HCT116 (cell line): ENCODE results near the gene MCC. TPM values are rescaled to one million over a fixed set of nuclear protein-coding genes. Genes with fewer than 3 reads are reported as not detected.

ENCODE experiments used
- ATAC-seq: fragments of 200-7000 bp; cut with Tn5 transposase; 2 replicates; pipeline ENCODE4 v1.9.1; 2020; ENCODE audit warnings: mild to moderate bottlenecking, moderate library complexity
- BruUV-seq: library from RNA; stranded (reverse); fragments of 400-500 nt; replicated peaks from 2 replicates; lab custom pipeline; 2021; lab: Mats Ljungman, UMichigan
- CTCF ChIA-PET: fragments of 300-600 bp; sonication (Branson Sonifier 250); formaldehyde crosslinking; loops from one replicate; lab custom pipeline; 2021; ENCODE audit warnings: antibody characterized with exemption; lab: Charles Lee
- POLR2A ChIA-PET: fragments of 300-600, 350-600 bp; sonication (Branson Sonifier 250); formaldehyde crosslinking; loops from one replicate; lab custom pipeline; 2021; ENCODE audit warnings: antibody characterized with exemption; lab: Charles Lee
- RAD21 ChIA-PET, 2 experiments: fragments of 300-600 bp; sonication (Branson Sonifier 250); formaldehyde crosslinking; loops; one replicate each; lab custom pipeline; 2023; ENCODE audit warnings: low total read pairs in 2 of 2; ENCODE audit not compliant: uncharacterized antibody in 2 of 2, unreplicated experiment in 2 of 2, low non-redundant PET in 1 of 2; lab: Charles Lee
- DNase-seq: peaks from one replicate; pipeline ENCODE4 v3.0.0-alpha.2; 2010; ENCODE audit warnings: low read depth, low spot score
- H2AFZ ChIP-seq: fragments of 200-600 bp; shearing (Covaris generic), sonication (generic); 2 replicates; pipeline ENCODE4 v1.6.1; 2017; ENCODE audit warnings: low read depth, mixed run types, mixed read lengths, antibody characterized with exemption, low read length; ENCODE audit not compliant: poor library complexity, severe bottlenecking
- H3K27ac ChIP-seq: 2 replicates; pipeline ENCODE4 v1.5.1; 2012; ENCODE audit warnings: low read depth, low read length
- H3K27me3 ChIP-seq: fragments of 200-600 bp; sonication (generic); 2 replicates; pipeline ENCODE4 v1.6.1; 2016; ENCODE audit warnings: mixed run types, low read length, mixed read lengths; ENCODE audit not compliant: insufficient read depth
- H3K36me3 ChIP-seq, 2 experiments: fragments of 200-500 bp in 1 of 2; fragments of 200-600 bp in 1 of 2; sonication (Bioruptor generic) in 1 of 2; sonication (generic) in 1 of 2; 2 replicates each; pipeline versions ENCODE4 v1.5.1 to v1.6.1; 2014 to 2016; ENCODE audit warnings: low read length in 2 of 2, inconsistent platforms in 1 of 2, mixed read lengths in 1 of 2, mixed run types in 1 of 2; ENCODE audit not compliant: insufficient read depth in 2 of 2, control insufficient read depth in 1 of 2
- H3K4me1 ChIP-seq, 2 experiments: fragments of 200-600 bp in 1 of 2; sonication (generic) in 1 of 2; 2 replicates each; pipeline versions ENCODE4 v1.5.1 to v1.6.1; 2012 to 2017; ENCODE audit warnings: low read length in 2 of 2, inconsistent platforms in 1 of 2, mild to moderate bottlenecking in 1 of 2, mixed read lengths in 1 of 2, mixed run types in 1 of 2, moderate library complexity in 1 of 2; ENCODE audit not compliant: insufficient read depth in 2 of 2, control insufficient read depth in 1 of 2
- H3K4me2 ChIP-seq: fragments of 200-600 bp; sonication (generic); 2 replicates; pipeline ENCODE4 v1.6.1; 2017; ENCODE audit warnings: mixed run types, low read length, mixed read lengths
- H3K4me3 ChIP-seq, 2 experiments: fragments of 200-600 bp in 1 of 2; sonication (generic) in 1 of 2; replicated peaks in 1 of 2; 2 replicates each; pipeline ENCODE4 v1.5.1; 2011 to 2016; ENCODE audit warnings: low read length in 2 of 2, control low read depth in 1 of 2, low read depth in 1 of 2, mild to moderate bottlenecking in 1 of 2, mixed read lengths in 1 of 2, mixed run types in 1 of 2
- H3K79me2 ChIP-seq: fragments of 200-600 bp; sonication (generic); 2 replicates; pipeline ENCODE4 v1.6.1; 2017; ENCODE audit warnings: mild to moderate bottlenecking, mixed run types, low read length, moderate library complexity, mixed read lengths; ENCODE audit not compliant: insufficient read depth
- H3K9ac ChIP-seq: fragments of 200-600 bp; sonication (generic); 2 replicates; pipeline ENCODE4 v1.6.1; 2016; ENCODE audit warnings: low read length, mixed read lengths
- H3K9me2 ChIP-seq: fragments of 200-600 bp; sonication (generic), shearing (Covaris generic); 2 replicates; pipeline ENCODE4 v1.6.1; 2017; ENCODE audit warnings: mixed run types, mild to moderate bottlenecking, moderate library complexity; ENCODE audit not compliant: insufficient read depth
- H3K9me3 ChIP-seq, 2 experiments: fragments of 200-500 bp in 1 of 2; fragments of 200-600 bp in 1 of 2; sonication (Bioruptor generic) in 1 of 2; sonication (generic) in 1 of 2; 2 replicates each; pipeline ENCODE4 v1.6.1; 2014 to 2017; ENCODE audit warnings: low read length in 2 of 2, mixed read lengths in 2 of 2, inconsistent platforms in 1 of 2, low read depth in 1 of 2, mild to moderate bottlenecking in 1 of 2, mixed run types in 1 of 2, moderate library complexity in 1 of 2; ENCODE audit not compliant: control insufficient read depth in 1 of 2, insufficient read depth in 1 of 2
- H4K20me1 ChIP-seq: fragments of 200-600 bp; sonication (generic), shearing (Covaris generic); 2 replicates; pipeline ENCODE4 v1.6.1; 2017; ENCODE audit warnings: mixed run types, mild to moderate bottlenecking, moderate library complexity; ENCODE audit not compliant: insufficient read depth
- ELF1 ChIP-seq: IDR thresholded peaks from 2 replicates; pipeline ENCODE4 v1.6.1; 2012; ENCODE audit warnings: low read depth, borderline replicate concordance
- EZH2 ChIP-seq: fragments of 200-600 bp; sonication (generic); IDR thresholded peaks from 2 replicates; pipeline ENCODE4 v1.6.1; 2017; ENCODE audit warnings: antibody characterized with exemption, mixed run types
- FOSL1 ChIP-seq: IDR thresholded peaks from 2 replicates; pipeline ENCODE4 v1.6.1; 2012; ENCODE audit warnings: low read depth
- POLR2A ChIP-seq: IDR thresholded peaks from 2 replicates; pipeline ENCODE4 v1.7.0; 2011; ENCODE audit warnings: borderline replicate concordance; ENCODE audit not compliant: insufficient read depth, insufficient read length; ENCODE audit errors: extremely low read depth
- SIN3A ChIP-seq: IDR thresholded peaks from 2 replicates; pipeline ENCODE4 v1.6.1; 2012; ENCODE audit warnings: low read depth
- TCF7L2 ChIP-seq: IDR thresholded peaks from 2 replicates; pipeline ENCODE4 v1.7.0; 2011; ENCODE audit warnings: borderline replicate concordance, inconsistent platforms; ENCODE audit not compliant: insufficient read depth, insufficient read length; ENCODE audit errors: extremely low read depth
- ZNF274 ChIP-seq: fragments of 200-500 bp; sonication (Bioruptor generic); IDR thresholded peaks from 2 replicates; pipeline ENCODE4 v1.6.1; 2014; ENCODE audit warnings: mild to moderate bottlenecking, low read depth, low read length, inconsistent platforms
- intact Hi-C: fragments of 100-400 bp; cut with micrococcal nuclease; formaldehyde crosslinking; loops from 2 replicates; pipeline ENCODE4 v1.10.0; 2022
- total RNA-seq: library from RNA; stranded (reverse); gene quantifications from one replicate; pipeline ENCODE4 v1.2.1, GENCODE V29; 2021; ENCODE audit not compliant: unreplicated experiment
- TF ChIP-seq, protein P1 (sequence below): IDR thresholded peaks from 2 replicates; pipeline ENCODE4 v1.6.1; 2012
- TF ChIP-seq, protein P2 (sequence below): IDR thresholded peaks from 2 replicates; pipeline ENCODE4 v1.6.1; 2012; ENCODE audit warnings: low read depth
- TF ChIP-seq, protein P3 (sequence below): IDR thresholded peaks from 2 replicates; pipeline ENCODE4 v1.6.1; 2011; ENCODE audit warnings: mild to moderate bottlenecking, low read length, moderate library complexity; ENCODE audit not compliant: insufficient replicate concordance; ENCODE audit errors: extremely low read depth

Gene MCC
- total RNA-seq, 1 experiment from 2014 or later = 20.1 TPM

DNA sequence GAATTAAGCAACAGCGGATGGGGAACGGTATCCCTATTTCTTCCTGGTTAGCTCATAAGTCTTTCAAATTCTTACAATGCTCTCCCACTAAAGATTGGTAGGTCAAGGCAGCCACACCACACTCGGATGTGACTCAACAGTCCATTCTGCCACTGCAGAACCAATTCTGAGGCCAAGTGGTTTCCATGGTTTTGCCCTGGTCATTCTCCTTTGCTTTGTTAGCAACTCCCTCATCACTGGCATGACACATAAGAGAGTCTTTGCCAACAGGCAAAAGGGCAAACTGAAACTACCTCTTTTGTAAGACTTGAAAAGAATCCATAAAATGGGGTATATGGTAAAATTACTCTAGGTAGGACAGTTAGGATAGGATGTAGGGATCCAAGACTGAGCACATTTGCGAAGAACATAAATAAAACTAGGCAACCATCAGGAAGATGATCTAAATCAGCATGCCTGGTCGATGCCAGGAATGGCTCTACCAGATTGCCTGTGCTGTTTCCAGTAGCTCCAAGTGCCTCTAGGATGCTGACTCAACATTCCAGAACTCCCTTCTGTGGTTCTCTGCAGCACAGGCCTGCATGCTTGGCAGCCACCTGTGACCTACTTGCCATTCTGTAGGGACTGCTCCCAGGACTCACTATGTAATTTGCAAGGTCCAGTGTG lies 406.2 kb downstream of the MCC start:
- Histone ChIP-seq H2AFZ (no peak overlapping the region), H3K9me2 (no peaks in the 10 kb centered on the region), H3K9ac (no peak overlapping the region), H4K20me1 (no peaks in the 10 kb centered on the region), H3K79me2 (no peaks in the 10 kb centered on the region), H3K27ac (no peak overlapping the region), H3K27me3 (no peaks in the 10 kb centered on the region), H3K36me3 (0 out of 4 replicates have a peak, but pooled peaks cover 0 to 6% of the 10 kb centered on the region in 2 experiments), H3K4me1 (no peaks in the 10 kb centered on the region), H3K4me2 (no peak overlapping the region), H3K9me3 (no peaks in the 10 kb centered on the region), H3K4me3 (no peak overlapping the region)
- POLR2A ChIA-PET = no interaction called here
- CTCF ChIA-PET = no interaction called here
- TF ChIP-seq ZNF274 = no peak
- TF ChIP-seq, protein P1, sequence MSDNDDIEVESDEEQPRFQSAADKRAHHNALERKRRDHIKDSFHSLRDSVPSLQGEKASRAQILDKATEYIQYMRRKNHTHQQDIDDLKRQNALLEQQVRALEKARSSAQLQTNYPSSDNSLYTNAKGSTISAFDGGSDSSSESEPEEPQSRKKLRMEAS = no peak
- no peak for TF ChIP-seq TCF7L2
- TF ChIP-seq FOSL1 = no peak
- TF ChIP-seq POLR2A = no peak
- no peak for TF ChIP-seq ELF1
- TF ChIP-seq, protein P2, sequence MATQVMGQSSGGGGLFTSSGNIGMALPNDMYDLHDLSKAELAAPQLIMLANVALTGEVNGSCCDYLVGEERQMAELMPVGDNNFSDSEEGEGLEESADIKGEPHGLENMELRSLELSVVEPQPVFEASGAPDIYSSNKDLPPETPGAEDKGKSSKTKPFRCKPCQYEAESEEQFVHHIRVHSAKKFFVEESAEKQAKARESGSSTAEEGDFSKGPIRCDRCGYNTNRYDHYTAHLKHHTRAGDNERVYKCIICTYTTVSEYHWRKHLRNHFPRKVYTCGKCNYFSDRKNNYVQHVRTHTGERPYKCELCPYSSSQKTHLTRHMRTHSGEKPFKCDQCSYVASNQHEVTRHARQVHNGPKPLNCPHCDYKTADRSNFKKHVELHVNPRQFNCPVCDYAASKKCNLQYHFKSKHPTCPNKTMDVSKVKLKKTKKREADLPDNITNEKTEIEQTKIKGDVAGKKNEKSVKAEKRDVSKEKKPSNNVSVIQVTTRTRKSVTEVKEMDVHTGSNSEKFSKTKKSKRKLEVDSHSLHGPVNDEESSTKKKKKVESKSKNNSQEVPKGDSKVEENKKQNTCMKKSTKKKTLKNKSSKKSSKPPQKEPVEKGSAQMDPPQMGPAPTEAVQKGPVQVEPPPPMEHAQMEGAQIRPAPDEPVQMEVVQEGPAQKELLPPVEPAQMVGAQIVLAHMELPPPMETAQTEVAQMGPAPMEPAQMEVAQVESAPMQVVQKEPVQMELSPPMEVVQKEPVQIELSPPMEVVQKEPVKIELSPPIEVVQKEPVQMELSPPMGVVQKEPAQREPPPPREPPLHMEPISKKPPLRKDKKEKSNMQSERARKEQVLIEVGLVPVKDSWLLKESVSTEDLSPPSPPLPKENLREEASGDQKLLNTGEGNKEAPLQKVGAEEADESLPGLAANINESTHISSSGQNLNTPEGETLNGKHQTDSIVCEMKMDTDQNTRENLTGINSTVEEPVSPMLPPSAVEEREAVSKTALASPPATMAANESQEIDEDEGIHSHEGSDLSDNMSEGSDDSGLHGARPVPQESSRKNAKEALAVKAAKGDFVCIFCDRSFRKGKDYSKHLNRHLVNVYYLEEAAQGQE = no peak
- TF ChIP-seq SIN3A = no peak
- TF ChIP-seq, protein P3, sequence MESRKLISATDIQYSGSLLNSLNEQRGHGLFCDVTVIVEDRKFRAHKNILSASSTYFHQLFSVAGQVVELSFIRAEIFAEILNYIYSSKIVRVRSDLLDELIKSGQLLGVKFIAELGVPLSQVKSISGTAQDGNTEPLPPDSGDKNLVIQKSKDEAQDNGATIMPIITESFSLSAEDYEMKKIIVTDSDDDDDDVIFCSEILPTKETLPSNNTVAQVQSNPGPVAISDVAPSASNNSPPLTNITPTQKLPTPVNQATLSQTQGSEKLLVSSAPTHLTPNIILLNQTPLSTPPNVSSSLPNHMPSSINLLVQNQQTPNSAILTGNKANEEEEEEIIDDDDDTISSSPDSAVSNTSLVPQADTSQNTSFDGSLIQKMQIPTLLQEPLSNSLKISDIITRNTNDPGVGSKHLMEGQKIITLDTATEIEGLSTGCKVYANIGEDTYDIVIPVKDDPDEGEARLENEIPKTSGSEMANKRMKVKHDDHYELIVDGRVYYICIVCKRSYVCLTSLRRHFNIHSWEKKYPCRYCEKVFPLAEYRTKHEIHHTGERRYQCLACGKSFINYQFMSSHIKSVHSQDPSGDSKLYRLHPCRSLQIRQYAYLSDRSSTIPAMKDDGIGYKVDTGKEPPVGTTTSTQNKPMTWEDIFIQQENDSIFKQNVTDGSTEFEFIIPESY = no peak
- TF ChIP-seq EZH2 = no peak
- intact Hi-C loops = no loop called here
- DNase-seq = no peak
- RAD21 ChIA-PET = no interaction called here
- no peak for ATAC-seq
- BruUV-seq = no TSS peak
